Endothelial cell of umbilical vein (primary cell): Measurements from ENCODE around the gene BDKRB2. TPM values are rescaled to one million over a fixed set of nuclear protein-coding genes. Genes with fewer than 3 reads are reported as not detected.

Source experiments
- BruUV-seq: library from RNA; stranded (reverse); fragments of 400-500 nt; replicated peaks from 2 replicates; lab custom pipeline; 2021; lab: Mats Ljungman, UMichigan
- CTCF ChIA-PET: fragments of 300-600, 350-600 bp; sonication (Branson Sonifier 250); formaldehyde crosslinking; loops from one replicate; lab custom pipeline; 2021; ENCODE audit warnings: antibody characterized with exemption, inconsistent platforms; lab: Charles Lee
- POLR2A ChIA-PET: fragments of 300-600, 350-600 bp; sonication (Branson Sonifier 250); formaldehyde crosslinking; loops from one replicate; lab custom pipeline; 2021; ENCODE audit warnings: antibody characterized with exemption, inconsistent platforms; lab: Charles Lee
- DNase-seq: peaks from one replicate; pipeline ENCODE4 v3.0.0-alpha.2; 2011; ENCODE audit warnings: low read depth, low spot score
- FAIRE-seq: peaks from 2 replicates; lab custom pipeline; 2011; peaks lifted over from hg19 to GRCh38; lab: Jason Lieb, UNC
- H2AFZ ChIP-seq: 2 replicates; pipeline ENCODE4 v1.6.0; 2012; ENCODE audit warnings: low read depth, low read length, control low read depth, inconsistent platforms
- H3K27ac ChIP-seq: 2 replicates; pipeline ENCODE4 v1.5.1; 2011; ENCODE audit warnings: low read depth, mild to moderate bottlenecking, control low read depth, low read length, moderate library complexity; ENCODE audit not compliant: insufficient read depth
- H3K27me3 ChIP-seq, 2 experiments: 2 replicates each; pipeline versions ENCODE4 v1.6.0 to v1.6.1; 2011; ENCODE audit warnings: low read length in 2 of 2, mixed read lengths in 1 of 2; ENCODE audit not compliant: control insufficient read depth in 2 of 2, insufficient read depth in 2 of 2
- H3K36me3 ChIP-seq, 2 experiments: 2 replicates in 1 of 2; 3 replicates in 1 of 2; pipeline ENCODE4 v1.5.1; 2011; ENCODE audit warnings: low read length in 2 of 2, mild to moderate bottlenecking in 1 of 2, moderate library complexity in 1 of 2; ENCODE audit not compliant: control insufficient read depth in 2 of 2, insufficient read depth in 2 of 2; ENCODE audit errors: extremely low read depth in 1 of 2
- H3K4me1 ChIP-seq: 3 replicates; pipeline ENCODE4 v1.5.1; 2011; ENCODE audit warnings: mild to moderate bottlenecking, low read length; ENCODE audit not compliant: control insufficient read depth, insufficient read depth; ENCODE audit errors: extremely low read depth
- H3K4me2 ChIP-seq: 2 replicates; pipeline ENCODE4 v1.6.1; 2011; ENCODE audit warnings: low read length, control low read depth, mixed read lengths; ENCODE audit not compliant: insufficient read depth
- H3K4me3 ChIP-seq, 3 experiments: fragments of 200-600 bp in 1 of 3; sonication (generic), shearing (Covaris generic) in 1 of 3; replicated peaks in 1 of 3; 2 replicates each; pipeline ENCODE4 v1.5.1; 2011 to 2016; ENCODE audit warnings: control low read depth in 3 of 3, low read length in 3 of 3, mild to moderate bottlenecking in 2 of 3, inconsistent platforms in 1 of 3, low read depth in 1 of 3, moderate library complexity in 1 of 3; ENCODE audit not compliant: insufficient read depth in 1 of 3
- H3K79me2 ChIP-seq: 2 replicates; pipeline ENCODE4 v1.6.0; 2012; ENCODE audit warnings: low read length, inconsistent platforms; ENCODE audit not compliant: control insufficient read depth, insufficient read depth
- H3K9ac ChIP-seq: replicated peaks from 2 replicates; pipeline ENCODE3; 2011; ENCODE audit warnings: low read length, control low read depth; ENCODE audit not compliant: insufficient read depth; ENCODE audit errors: extremely low read depth
- H3K9me1 ChIP-seq: replicated peaks from 3 replicates; pipeline ENCODE4 v1.6.0; 2011; ENCODE audit warnings: mild to moderate bottlenecking, low read length; ENCODE audit not compliant: control insufficient read depth, insufficient read depth; ENCODE audit errors: extremely low read depth
- H3K9me3 ChIP-seq: replicated peaks from 2 replicates; pipeline ENCODE4 v1.5.1; 2012; ENCODE audit warnings: low read length, inconsistent platforms; ENCODE audit not compliant: control insufficient read depth, insufficient read depth
- H4K20me1 ChIP-seq: replicated peaks from 2 replicates; pipeline ENCODE3; 2011; ENCODE audit warnings: mild to moderate bottlenecking, low read length; ENCODE audit not compliant: control insufficient read depth, insufficient read depth; ENCODE audit errors: extremely low read depth
- EZH2 ChIP-seq: IDR thresholded peaks from 2 replicates; pipeline ENCODE4 v1.6.1; 2012; ENCODE audit warnings: borderline replicate concordance, low read depth, mild to moderate bottlenecking, moderate library complexity, low read length, inconsistent platforms; ENCODE audit not compliant: severe bottlenecking
- FOS ChIP-seq: IDR thresholded peaks from 2 replicates; pipeline ENCODE4 v1.6.1; 2011; ENCODE audit warnings: mild to moderate bottlenecking, low read length, moderate library complexity, borderline replicate concordance; ENCODE audit not compliant: insufficient read depth
- GATA2 ChIP-seq: IDR thresholded peaks from 2 replicates; pipeline ENCODE4 v1.7.0; 2011; ENCODE audit warnings: low read depth, mild to moderate bottlenecking, moderate library complexity, mixed read lengths, low read length; ENCODE audit not compliant: insufficient read length, insufficient read depth
- JUN ChIP-seq: IDR thresholded peaks from 2 replicates; pipeline ENCODE4 v1.6.1; 2011; ENCODE audit warnings: borderline replicate concordance, low read depth; ENCODE audit not compliant: insufficient read length, insufficient read depth
- MYC ChIP-seq: IDR thresholded peaks from one replicate; pipeline ENCODE4 v1.6.1; 2011; ENCODE audit warnings: mild to moderate bottlenecking, low read depth, low read length
- POLR2A ChIP-seq: IDR thresholded peaks from 2 replicates; pipeline ENCODE4 v1.6.1; 2012; ENCODE audit warnings: low read depth, mild to moderate bottlenecking, control low read depth, low read length
- POLR2AphosphoS5 ChIP-seq: IDR thresholded peaks from 2 replicates; pipeline ENCODE4 v1.6.1; 2012; ENCODE audit warnings: low read depth, mild to moderate bottlenecking, control low read depth, low read length, moderate library complexity; ENCODE audit not compliant: insufficient read depth
- dilution Hi-C: fragments of 300-500 bp; cut with MboI; formaldehyde crosslinking; loops from one replicate; pipeline ENCODE4 v1.15.0; 2019; ENCODE audit warnings: low sequenced_read_pairs; ENCODE audit not compliant: extremely low pct_ligation_motif_present
- intact Hi-C: fragments of 100-400 bp; cut with micrococcal nuclease; formaldehyde crosslinking; loops from one replicate; pipeline ENCODE4 v1.10.0; 2022
- polyA plus RNA-seq, 4 experiments: library from polyadenylated mRNA; depleted of rRNA in 3 of 4; stranded (reverse) in 3 of 4; unstranded in 1 of 4; fragments of >200 nt; gene quantifications; 2 replicates each; pipeline versions ENCODE4 v1.2.1 to v1.2.3, GENCODE V29; 2011 to 2012; ENCODE audit warnings: missing spikeins in 1 of 4
- total RNA-seq: library from RNA; stranded (reverse); gene quantifications from 2 replicates; pipeline ENCODE4 v1.2.3, GENCODE V29; 2021
- TF ChIP-seq, protein P1 (sequence below), 2 donors: IDR thresholded peaks; 1 replicate in 1 of 2; 2 replicates in 1 of 2; pipeline ENCODE4 v1.5.1; 2011; ENCODE audit warnings: low read length in 2 of 2, mild to moderate bottlenecking in 2 of 2, moderate library complexity in 2 of 2, control low read depth in 1 of 2, inconsistent platforms in 1 of 2, low read depth in 1 of 2; ENCODE audit not compliant: insufficient read depth in 1 of 2; ENCODE audit errors: extremely low read depth in 1 of 2
- TF ChIP-seq, protein P2 (sequence below): IDR thresholded peaks from 2 replicates; pipeline ENCODE4 v1.6.1; 2011; ENCODE audit not compliant: insufficient read depth, insufficient read length

Gene BDKRB2
- total and polyA plus RNA-seq, 2 donors (not counting 3 experiments of a cell fraction or from before 2014, with no cell fraction given), result 0.22 to 0.77 TPM

DNA sequence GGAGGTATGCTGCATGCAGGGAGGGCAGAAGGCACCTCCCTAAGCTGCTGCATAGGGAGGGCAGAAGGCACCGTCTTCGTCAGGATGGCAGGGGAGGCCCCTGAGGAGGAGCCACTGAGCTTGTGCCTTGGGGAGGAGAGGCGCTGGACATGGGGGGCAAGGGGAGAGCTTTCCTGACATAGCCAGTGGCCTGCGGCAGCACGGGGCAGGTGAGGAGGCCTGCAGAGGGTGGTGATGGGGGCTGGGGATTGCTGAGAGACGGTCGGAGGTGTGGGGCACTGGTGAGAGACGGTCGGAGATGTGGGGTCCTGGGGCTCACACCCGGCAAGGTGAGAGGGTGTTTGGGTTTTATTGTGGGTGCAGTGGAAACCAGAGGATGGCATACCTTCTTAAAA lies 10.4 kb upstream of the BDKRB2 start:
- intact Hi-C loops, result no loop called here
- Histone ChIP-seq H3K79me2 (no peaks in the 10 kb centered on the region), H3K36me3 (no peaks in the 10 kb centered on the region), H3K4me2 (no peak overlapping the region), H3K9me1 (no peaks in the 10 kb centered on the region), H3K9ac (no peak overlapping the region), H3K9me3 (no peaks in the 10 kb centered on the region), H4K20me1 (no peaks in the 10 kb centered on the region), H3K4me1 (peaks cover 4% of the 10 kb centered on the region), H3K27me3 (no peaks in the 10 kb centered on the region), H2AFZ (no peak overlapping the region), H3K4me3 (no peak overlapping the region), H3K27ac (no peak overlapping the region)
- no peak for FAIRE-seq
- dilution Hi-C loops, result no loop called here
- ChIA-PET POLR2A (no interaction called here), CTCF (no interaction called here)
- no peak for DNase-seq
- BruUV-seq, result no TSS peak
- TF ChIP-seq JUN (no peak), FOS (no peak), GATA2 (no peak)

- ChIA-PET POLR2A (no interaction called here), CTCF (no interaction called here)
- H3K9me3 ChIP-seq, result no peaks in the 10 kb centered on the region
- DNase-seq, result no peak
- no peaks in the 10 kb centered on the region for H3K9me1 ChIP-seq
- H3K4me1 ChIP-seq, result peaks cover 4% of the 10 kb centered on the region
- no peaks in the 10 kb centered on the region for H4K20me1 ChIP-seq
- no peak overlapping the region for H3K9ac ChIP-seq
- no peak for FAIRE-seq
- H3K79me2 ChIP-seq, result no peaks in the 10 kb centered on the region
- dilution Hi-C loops, result no loop called here
- TF ChIP-seq EZH2, result no peak
- no peak for TF ChIP-seq FOS
- no peak for TF ChIP-seq GATA2
- TF ChIP-seq JUN, result no peak
- TF ChIP-seq, protein P1, sequence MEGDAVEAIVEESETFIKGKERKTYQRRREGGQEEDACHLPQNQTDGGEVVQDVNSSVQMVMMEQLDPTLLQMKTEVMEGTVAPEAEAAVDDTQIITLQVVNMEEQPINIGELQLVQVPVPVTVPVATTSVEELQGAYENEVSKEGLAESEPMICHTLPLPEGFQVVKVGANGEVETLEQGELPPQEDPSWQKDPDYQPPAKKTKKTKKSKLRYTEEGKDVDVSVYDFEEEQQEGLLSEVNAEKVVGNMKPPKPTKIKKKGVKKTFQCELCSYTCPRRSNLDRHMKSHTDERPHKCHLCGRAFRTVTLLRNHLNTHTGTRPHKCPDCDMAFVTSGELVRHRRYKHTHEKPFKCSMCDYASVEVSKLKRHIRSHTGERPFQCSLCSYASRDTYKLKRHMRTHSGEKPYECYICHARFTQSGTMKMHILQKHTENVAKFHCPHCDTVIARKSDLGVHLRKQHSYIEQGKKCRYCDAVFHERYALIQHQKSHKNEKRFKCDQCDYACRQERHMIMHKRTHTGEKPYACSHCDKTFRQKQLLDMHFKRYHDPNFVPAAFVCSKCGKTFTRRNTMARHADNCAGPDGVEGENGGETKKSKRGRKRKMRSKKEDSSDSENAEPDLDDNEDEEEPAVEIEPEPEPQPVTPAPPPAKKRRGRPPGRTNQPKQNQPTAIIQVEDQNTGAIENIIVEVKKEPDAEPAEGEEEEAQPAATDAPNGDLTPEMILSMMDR (IDR thresholded peaks at IDR 0.05; ENCODE audit: extremely low read depth in 1 of 2, insufficient read depth in 1 of 2, low read depth in 1 of 2, low read length in 2 of 2), result no peak
- TF ChIP-seq, protein P2, sequence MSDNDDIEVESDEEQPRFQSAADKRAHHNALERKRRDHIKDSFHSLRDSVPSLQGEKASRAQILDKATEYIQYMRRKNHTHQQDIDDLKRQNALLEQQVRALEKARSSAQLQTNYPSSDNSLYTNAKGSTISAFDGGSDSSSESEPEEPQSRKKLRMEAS, result no peak
- TF ChIP-seq MYC, result no peak
- TF ChIP-seq POLR2A, result no peak
- TF ChIP-seq POLR2AphosphoS5, result no peak
- BruUV-seq, result no TSS peak
- no peaks in the 10 kb centered on the region for H3K36me3 ChIP-seq
- H2AFZ ChIP-seq, result no peak overlapping the region
- H3K4me2 ChIP-seq, result no peak overlapping the region
- H3K27ac ChIP-seq, result no peak overlapping the region
- intact Hi-C loops, result no loop called here
- H3K27me3 ChIP-seq, result no peaks in the 10 kb centered on the region
- H3K4me3 ChIP-seq, result no peak overlapping the region
Measured at GRCh38 chr14:96194657-96195431, 9.8 kb upstream of the BDKRB2 start.
